GM12878 (cell line): ENCODE data around the gene CLIP1. TPM values are rescaled to one million over a fixed set of nuclear protein-coding genes. Genes with fewer than 3 reads are reported as not detected.

ENCODE experiments used
- ATAC-seq: fragments of 200-7000 bp; cut with Tn5 transposase; 3 replicates; pipeline ENCODE4 v1.9.1; 2020; ENCODE audit warnings: mild to moderate bottlenecking, moderate library complexity
- BruUV-seq: library from RNA; stranded (reverse); fragments of 400-500 nt; replicated peaks from 2 replicates; lab custom pipeline; 2021; lab: Mats Ljungman, UMichigan
- CTCF ChIA-PET: fragments of 300-600 bp; sonication (Branson Sonifier 250); formaldehyde crosslinking; extraction: SDS; loops from one replicate; lab custom pipeline; 2021; ENCODE audit warnings: inconsistent platforms; lab: Yijun Ruan, JAX
- POLR2A ChIA-PET: fragments of 350-600 bp; formaldehyde crosslinking; extraction: SDS; loops from one replicate; lab custom pipeline; 2021; ENCODE audit warnings: inconsistent platforms; lab: Charles Lee
- RAD21 ChIA-PET: fragments of 300-600 bp; sonication (Branson Sonifier 250); formaldehyde crosslinking; loops from one replicate; lab custom pipeline; 2023; ENCODE audit warnings: antibody characterized with exemption; ENCODE audit not compliant: unreplicated experiment; lab: Charles Lee
- SMC1A ChIA-PET: fragments of 300-600 bp; sonication (Branson Sonifier 250); formaldehyde crosslinking; loops from one replicate; lab custom pipeline; 2023; ENCODE audit not compliant: unreplicated experiment, uncharacterized antibody; lab: Charles Lee
- DNase-seq: peaks from one replicate; pipeline ENCODE4 v3.0.0-alpha.2; 2011; ENCODE audit warnings: low read depth, low spot score
- FAIRE-seq: peaks from 3 replicates; lab custom pipeline; 2011; peaks lifted over from hg19 to GRCh38; lab: Jason Lieb, UNC
- H2AFZ ChIP-seq: 2 replicates; pipeline ENCODE4 v1.6.0; 2011; ENCODE audit warnings: low read depth, low read length, control low read depth; ENCODE audit not compliant: control insufficient read depth
- H3K27ac ChIP-seq: 2 replicates; pipeline ENCODE4 v1.5.1; 2011; ENCODE audit warnings: control low read depth; ENCODE audit not compliant: control insufficient read depth, insufficient read depth
- H3K27me3 ChIP-seq, 2 experiments: replicated peaks in 1 of 2; 2 replicates each; pipeline versions ENCODE4 v1.6.0 to v1.6.1; 2011; ENCODE audit warnings: low read length in 1 of 2; ENCODE audit not compliant: control insufficient read depth in 2 of 2, insufficient read depth in 2 of 2
- H3K36me3 ChIP-seq, 2 experiments: 2 replicates each; pipeline ENCODE4 v1.5.1; 2011; ENCODE audit warnings: low read length in 1 of 2; ENCODE audit not compliant: control insufficient read depth in 2 of 2, insufficient read depth in 2 of 2
- H3K4me1 ChIP-seq: 2 replicates; pipeline ENCODE4 v1.6.1; 2011; ENCODE audit warnings: mild to moderate bottlenecking, low read length, moderate library complexity, mixed read lengths; ENCODE audit not compliant: control insufficient read depth, insufficient read depth
- H3K4me2 ChIP-seq: 2 replicates; pipeline ENCODE4 v1.6.0; 2011; ENCODE audit warnings: control low read depth; ENCODE audit not compliant: control insufficient read depth, insufficient read depth
- H3K4me3 ChIP-seq: fragments of 200-600 bp; sonication (generic); 2 replicates; pipeline ENCODE4 v1.5.1; 2016
- H3K79me2 ChIP-seq: 2 replicates; pipeline ENCODE4 v1.6.0; 2011; ENCODE audit warnings: low read length; ENCODE audit not compliant: control insufficient read depth, insufficient read depth
- H3K9ac ChIP-seq: 2 replicates; pipeline ENCODE4 v1.8.0; 2011; ENCODE audit warnings: low read length, control low read depth, mixed read lengths; ENCODE audit not compliant: control insufficient read depth, insufficient read depth
- H3K9me3 ChIP-seq: replicated peaks from 3 replicates; pipeline ENCODE4 v1.5.1; 2011; ENCODE audit warnings: mild to moderate bottlenecking, low read length; ENCODE audit not compliant: control insufficient read depth, insufficient read depth
- H4K20me1 ChIP-seq: 2 replicates; pipeline ENCODE4 v1.6.0; 2011; ENCODE audit not compliant: control insufficient read depth, insufficient read depth
- ASH2L ChIP-seq: fragments of 300-600, 200-600 bp; sonication (generic); IDR thresholded peaks from 2 replicates; pipeline ENCODE4 v1.6.1; 2017; ENCODE audit warnings: low read depth, mild to moderate bottlenecking, borderline replicate concordance
- GABPA ChIP-seq: IDR thresholded peaks from 2 replicates; pipeline ENCODE4 v1.6.1; 2014; ENCODE audit warnings: antibody characterized with exemption, low read depth, mild to moderate bottlenecking, inconsistent platforms
- PML ChIP-seq: IDR thresholded peaks from 2 replicates; pipeline ENCODE4 v1.6.1; 2012; ENCODE audit warnings: low read length, inconsistent platforms
- POU2F2 ChIP-seq: IDR thresholded peaks from 3 replicates; pipeline ENCODE4 v1.6.1; 2011; ENCODE audit warnings: low read depth, mild to moderate bottlenecking, low read length, borderline replicate concordance
- RFX5 ChIP-seq: IDR thresholded peaks from 2 replicates; pipeline ENCODE4 v1.6.1; 2011; ENCODE audit warnings: low read depth, low read length, improper control_type of control experiment
- ZNF592 ChIP-seq: fragments of 450-650 bp; IDR thresholded peaks from 2 replicates; pipeline ENCODE4 v1.6.1; 2017; ENCODE audit warnings: mild to moderate bottlenecking, moderate library complexity
- WGBS: methylation state at CpG from one replicate; pipeline ENCODE4 v1.1.6; 2016; ENCODE audit warnings: low lambda C conversion rate; ENCODE audit not compliant: insufficient replicate concordance, insufficient coverage; ENCODE audit errors: missing lambda C conversion rate; 5-methylcytosine and 5-hydroxymethylcytosine counted together
- in situ Hi-C: fragments of 300-500 bp; cut with MboI; formaldehyde crosslinking; loops from 9 replicates; pipeline ENCODE4 v1.14.3; 2018; ENCODE audit warnings: mixed read lengths
- intact Hi-C: fragments of 100-400 bp; cut with micrococcal nuclease; formaldehyde crosslinking; loops from one replicate; pipeline ENCODE4 v1.14.2; 2022; ENCODE audit not compliant: unreplicated experiment
- polyA plus RNA-seq, 11 experiments: library from polyadenylated mRNA; depleted of rRNA in 4 of 11; unstranded in 6 of 11; stranded (reverse) in 5 of 11; fragments of >200 nt; fragmentation: Nextera tagmentation in 4 of 11; fragmentation: Illumina TruSeq in 1 of 11; extraction: Ambion mirVana in 4 of 11; extraction: Trizol in 1 of 11; gene quantifications; 1 replicate in 1 of 11; 2 replicates in 10 of 11; pipeline versions ENCODE4 v1.2.1 to v1.2.3, GENCODE V29; 2011 to 2016; ENCODE audit warnings: inconsistent platforms in 2 of 11, missing spikeins in 2 of 11, low read depth in 1 of 11
- total RNA-seq, 4 experiments: library from RNA; depleted of rRNA in 3 of 4; stranded (reverse); fragments of >200 nt in 3 of 4; fragmentation: Illumina TruSeq in 1 of 4; extraction: Trizol in 1 of 4; gene quantifications; 2 replicates each; pipeline versions ENCODE4 v1.2.1 to v1.2.3, GENCODE V29; 2013 to 2021

The CLIP1 gene
- total and polyA plus RNA-seq, 10 of the 15 experiments (the other 5 are each of a cell fraction or from before 2014, with no cell fraction given), result 6.0 to 45.4 (median 25.2) TPM

DNA sequence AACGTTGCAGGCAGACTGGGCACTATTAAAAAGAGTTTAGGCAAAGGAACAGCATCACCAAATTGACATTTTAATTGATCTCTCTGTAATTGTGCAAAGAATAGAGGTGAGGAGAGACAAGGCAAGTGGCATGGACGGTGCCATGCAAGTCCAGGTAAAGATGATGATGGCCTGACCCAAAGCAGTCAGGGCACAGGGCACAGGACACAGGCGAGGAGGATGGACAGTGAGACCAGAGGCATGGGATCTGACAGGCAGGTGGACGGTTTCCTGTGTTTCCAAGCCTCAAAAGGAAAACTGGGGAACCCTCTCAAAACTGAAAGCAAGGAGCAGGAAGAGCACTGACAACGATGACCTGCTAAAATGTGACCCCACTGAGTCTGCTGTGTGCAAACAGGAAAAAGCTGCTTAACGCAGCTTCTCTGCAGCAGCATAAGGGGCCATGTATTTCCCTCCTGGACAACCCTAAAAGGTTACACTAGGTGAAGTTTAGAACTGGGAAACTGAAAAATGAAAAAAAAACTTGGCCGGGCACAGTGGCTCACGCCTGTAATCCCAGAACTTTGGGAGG is 50.9 kb downstream of the CLIP1 start:
- H3K9me3 ChIP-seq, result no peaks in the 10 kb centered on the region
- in situ Hi-C loops, result no loop called here
- POLR2A ChIA-PET, result no interaction called here
- no peaks in the 10 kb centered on the region for H4K20me1 ChIP-seq
- H3K27ac ChIP-seq, result no peak overlapping the region
- DNase-seq (no peak), ATAC-seq (no peak), FAIRE-seq (no peak)
- no peak overlapping the region for H3K4me3 ChIP-seq
- intact Hi-C loops, result no loop called here
- SMC1A ChIA-PET, result interaction anchor here (0.6 to 0.8 kb wide), 2 partner anchors 28 to 49 kb away, joined by 3 read pairs; no protein-coding TSS in a partner anchor
- peaks cover 3 to 10% of the 10 kb centered on the region in 2 experiments; a peak in 3 of 4 replicates for H3K36me3 ChIP-seq
- TF ChIP-seq GABPA (no peak), ASH2L (no peak), RFX5 (no peak), PML (no peak), ZNF592 (no peak), POU2F2 (no peak)
- 81% methylated on average over 8 of the region's 8 CpGs for WGBS
- no peaks in the 10 kb centered on the region for H3K27me3 ChIP-seq
- H3K9ac ChIP-seq, result no peak overlapping the region
- no peak overlapping the region for H2AFZ ChIP-seq
- RAD21 ChIA-PET, result no interaction called here
- BruUV-seq, result no TSS peak
- H3K4me1 ChIP-seq, result no peaks in the 10 kb centered on the region
- CTCF ChIA-PET, result interaction anchor here (0.6 to 1.3 kb wide), 3 partner anchors 10 to 100 kb away, joined by 3 read pairs; no protein-coding TSS in a partner anchor
- H3K4me2 ChIP-seq, result no peak overlapping the region
- no peaks in the 10 kb centered on the region for H3K79me2 ChIP-seq
